DMS114 treated with DMSO at 0.1 percent for 48 hours (cell line): ENCODE data around the gene PLCD3.
A peak's percentile ranks its signal among the peaks of the same experiment; 100 is the strongest.

Source experiments
- DNase-seq: peaks from one replicate; lab custom pipeline; 2025; ENCODE audit not compliant: unreplicated experiment; lab: John Stamatoyannopoulos, UW

Gene PLCD3

DNA sequence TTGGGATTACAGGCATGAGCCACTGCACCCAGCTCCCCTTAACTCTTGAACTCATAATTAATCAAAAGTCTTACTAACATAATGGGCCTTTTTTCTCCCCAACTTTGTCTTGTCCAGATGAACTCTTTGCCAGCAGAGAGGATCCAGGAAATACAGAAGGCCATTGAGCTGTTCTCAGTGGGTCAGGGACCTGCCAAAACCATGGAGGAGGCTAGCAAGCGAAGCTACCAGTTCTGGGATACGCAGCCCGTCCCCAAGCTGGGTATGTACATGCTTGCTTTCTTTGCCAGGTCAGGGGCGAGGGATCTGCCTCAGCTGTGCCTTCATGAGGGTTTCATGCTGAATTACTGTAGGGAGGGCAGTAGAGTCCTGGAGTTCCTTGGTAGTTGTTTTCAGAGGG, 45.9 kb downstream of the PLCD3 start:
- DNase-seq: no peak

DNA sequence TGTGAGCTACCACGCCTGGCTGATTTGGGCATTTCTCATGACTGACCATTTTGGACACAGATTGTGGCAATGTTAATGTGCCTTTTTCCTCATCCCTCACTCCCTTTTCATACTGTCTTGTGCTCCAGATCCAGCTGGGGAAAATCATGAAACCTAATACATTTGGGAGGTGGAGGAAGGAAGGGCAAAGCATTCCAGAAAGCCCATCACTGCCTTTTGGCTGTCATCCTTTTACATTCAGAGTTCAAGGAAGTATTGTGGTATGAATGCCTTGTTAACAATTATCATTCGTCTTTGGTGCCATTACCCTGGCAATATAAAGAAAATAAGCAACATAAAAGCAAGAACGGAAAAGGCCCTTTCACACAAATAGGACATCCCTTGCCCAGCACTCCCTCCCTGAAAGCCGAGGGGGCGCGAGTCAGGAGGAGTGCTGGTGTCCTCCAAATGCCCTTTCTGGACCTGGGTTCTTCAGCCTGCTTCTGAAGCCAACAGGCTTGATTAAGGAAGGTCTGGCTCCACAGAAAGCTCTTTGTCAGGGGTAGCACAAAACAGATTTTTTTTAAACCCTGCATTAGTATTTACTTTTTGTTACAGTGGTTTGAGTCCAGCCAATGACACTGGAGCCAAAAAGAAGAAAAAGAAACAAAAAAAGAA, 51.1 kb downstream of the PLCD3 start:
- DNase-seq: no peak

DNA sequence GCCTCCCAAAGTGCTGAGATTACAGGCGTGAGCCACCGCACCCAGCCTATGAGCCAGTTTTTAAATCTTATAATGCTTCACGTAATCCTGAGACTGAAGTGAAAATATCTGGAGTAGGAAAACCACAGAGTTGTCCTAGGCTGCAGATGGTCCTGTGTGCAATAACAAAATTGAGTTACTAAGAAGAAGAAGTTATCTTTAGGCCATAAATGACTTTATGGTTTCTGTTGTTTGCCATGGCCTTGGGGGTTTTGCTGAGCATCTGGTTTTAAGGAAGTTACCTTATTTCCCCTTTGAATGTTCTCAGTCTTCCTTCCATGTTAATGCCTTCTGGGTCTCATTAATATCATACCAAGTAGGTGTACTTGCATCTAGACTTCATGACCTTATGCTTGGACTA, 54.7 kb downstream of the PLCD3 start:
- no peak for DNase-seq

DNA sequence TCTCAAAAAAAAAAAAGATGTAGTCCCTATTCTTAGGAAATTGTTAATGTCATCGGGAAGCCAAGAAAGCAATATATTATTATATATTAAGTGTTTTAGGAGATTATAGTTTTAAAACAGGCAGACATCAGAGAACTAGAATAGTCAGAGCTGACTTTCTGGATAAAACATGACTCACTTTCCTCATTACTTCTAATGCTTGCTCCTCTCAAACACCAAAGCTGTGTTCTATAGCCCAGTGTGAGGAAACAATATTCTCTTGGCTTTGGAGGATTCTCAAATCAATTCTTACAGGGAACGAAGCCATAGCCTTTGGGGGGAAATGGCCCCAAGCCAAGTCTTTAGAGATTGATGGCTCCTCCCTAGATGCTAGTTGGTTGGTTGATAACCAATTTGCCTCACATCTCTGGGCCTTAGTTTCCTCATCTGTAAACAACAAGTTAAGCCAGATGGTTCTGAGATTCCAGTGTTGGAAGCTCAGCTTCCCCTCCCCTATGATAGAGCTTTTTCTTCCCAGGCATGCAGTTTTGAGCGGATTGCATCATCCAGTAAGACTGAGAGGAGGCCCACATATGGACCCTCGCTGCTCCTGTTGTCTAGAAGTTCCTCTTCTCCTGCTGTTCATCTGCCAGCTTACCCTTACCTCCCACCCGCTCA, 58.8 kb downstream of the PLCD3 start:
- no peak for DNase-seq

DNA sequence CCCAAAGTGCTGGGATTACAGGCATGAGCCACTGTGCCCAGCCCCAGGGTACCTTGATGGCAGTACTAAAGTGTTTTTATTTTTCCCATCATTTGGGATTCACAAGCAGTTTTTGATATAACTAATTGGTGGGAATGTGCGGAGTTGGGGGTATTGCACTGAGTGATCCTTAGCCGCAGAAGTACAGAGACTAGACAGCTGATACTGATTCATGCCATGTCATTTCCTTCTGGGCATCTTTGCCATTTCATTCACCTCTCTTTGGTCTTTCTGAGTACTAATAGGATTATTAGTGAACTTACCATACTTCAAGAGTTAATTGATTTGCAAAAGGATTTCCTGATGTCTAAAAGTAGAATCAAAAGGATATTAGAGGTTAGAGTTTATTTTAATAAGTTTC, 61.5 kb downstream of the PLCD3 start:
- no peak for DNase-seq

DNA sequence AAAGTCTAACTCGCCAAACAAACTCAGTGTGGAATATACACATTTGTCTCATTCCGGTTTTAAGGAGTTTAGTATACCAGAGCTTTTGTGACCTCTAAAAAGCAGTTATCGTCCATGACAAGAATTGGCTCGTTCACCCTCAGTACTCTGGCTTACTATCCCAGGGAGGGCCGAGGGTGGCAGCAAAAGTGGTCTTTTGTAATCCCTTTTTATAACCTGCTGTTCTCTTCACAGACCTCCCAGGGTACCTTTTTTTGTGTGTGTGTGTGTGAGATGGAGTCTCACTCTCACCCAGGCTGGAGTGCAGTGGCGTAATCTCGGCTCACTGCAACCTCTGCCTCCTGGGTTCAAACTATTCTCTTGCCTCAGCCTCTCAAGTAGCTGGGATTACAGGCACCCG, 62.3 kb downstream of the PLCD3 start:
- no peak for DNase-seq

DNA sequence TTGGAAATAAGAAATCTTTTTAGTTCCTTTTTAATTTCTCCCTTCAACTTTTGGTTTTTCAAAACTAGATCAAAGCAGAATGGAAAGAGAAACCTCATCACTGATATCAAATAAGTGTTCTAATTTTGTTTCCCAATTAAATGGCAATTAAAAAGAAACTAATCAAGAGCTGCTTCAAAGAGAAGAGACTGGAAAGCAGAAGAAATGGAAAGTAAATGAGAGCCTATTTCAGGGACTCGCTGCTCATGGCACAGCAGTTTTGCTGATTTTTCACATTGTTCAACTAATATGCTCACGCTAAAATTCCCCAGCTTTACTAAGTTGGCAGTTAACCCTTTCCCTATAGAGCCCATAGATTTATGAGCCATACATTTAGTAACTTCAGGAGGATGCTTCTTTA, 64.7 kb downstream of the PLCD3 start:
- DNase-seq: no peak

DNA sequence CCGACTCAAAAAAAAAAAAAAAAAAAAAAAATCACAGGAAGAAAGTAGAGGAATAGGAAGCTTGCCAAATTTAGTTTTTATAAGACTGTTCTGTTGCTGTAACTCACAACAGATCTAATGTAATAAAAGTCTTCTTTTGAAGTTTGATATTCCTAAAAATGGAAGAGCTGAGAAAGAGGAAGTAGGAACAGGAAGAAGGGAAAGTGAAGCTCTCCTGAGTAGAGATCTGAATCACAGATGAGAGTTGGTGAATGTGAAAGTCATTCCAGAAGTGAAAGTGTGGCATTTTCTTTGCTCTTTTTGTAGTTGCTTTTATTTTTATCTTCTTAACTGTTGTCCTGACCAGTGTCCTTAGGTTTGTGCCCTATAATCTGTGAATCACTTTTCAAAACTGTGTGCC, 69.1 kb downstream of the PLCD3 start:
- no peak for DNase-seq

DNA sequence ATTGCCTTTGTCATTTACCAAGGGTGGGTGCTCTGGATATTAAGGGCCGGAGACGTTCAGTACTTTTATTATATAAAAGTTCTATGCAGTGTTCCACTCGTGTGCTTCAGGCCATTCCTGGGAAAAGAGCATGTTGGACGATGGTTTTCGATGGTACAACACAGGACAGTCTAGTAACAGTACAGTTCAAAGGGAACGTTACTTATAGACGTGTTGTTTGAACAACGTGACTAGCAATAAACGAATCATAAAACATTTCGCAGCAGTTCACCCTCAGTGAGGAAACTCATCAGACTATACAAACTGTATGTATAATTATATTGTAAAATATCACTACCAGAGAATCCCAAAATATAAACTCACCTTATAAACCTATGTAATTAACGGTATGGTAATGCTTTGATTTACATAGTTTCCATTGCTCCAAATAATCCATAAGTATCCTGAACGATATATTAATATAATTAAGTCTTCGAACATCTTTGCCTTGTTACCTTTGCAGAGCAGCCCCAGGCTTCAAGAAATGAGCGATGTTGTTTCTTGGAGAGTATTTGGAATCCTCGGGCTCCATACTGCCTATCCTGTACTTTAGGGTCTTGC, 70.6 kb downstream of the PLCD3 start:
- no peak for DNase-seq

DNA sequence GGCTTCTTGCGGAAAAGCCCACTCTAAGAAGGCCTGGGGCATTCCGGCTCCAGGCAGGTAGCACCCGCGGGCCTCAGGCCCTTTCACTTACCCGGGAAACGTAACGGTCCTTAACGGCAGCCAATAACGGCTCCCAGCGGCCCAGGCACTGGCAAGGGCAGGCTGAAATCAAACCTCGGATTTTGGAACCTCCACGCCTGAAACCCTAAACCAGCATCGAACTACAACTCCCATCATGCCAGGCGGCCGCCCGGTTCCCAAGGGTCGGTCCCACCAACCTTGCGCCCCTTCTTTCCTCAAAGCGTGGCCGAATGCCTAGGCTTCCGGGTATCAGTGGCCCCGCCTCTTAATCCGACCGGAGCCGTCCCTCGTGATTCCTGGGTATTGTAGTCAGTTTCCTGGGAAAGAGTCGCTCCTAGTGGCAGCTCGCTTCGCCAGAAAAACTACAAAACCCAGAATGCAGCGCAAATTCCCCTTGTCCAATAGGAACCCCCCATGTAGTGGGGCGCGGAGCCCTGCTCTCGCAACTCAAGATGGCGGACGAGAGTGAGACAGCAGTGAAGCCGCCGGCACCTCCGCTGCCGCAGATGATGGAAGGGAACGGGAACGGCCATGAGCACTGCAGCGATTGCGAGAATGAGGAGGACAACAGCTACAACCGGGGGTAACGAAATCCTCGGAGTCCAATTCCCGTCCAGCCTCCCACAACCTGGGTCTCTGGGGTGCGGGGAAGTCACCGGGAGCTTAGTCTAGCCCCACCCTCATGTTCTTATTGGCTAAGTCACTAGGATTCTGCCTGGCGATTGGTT, 71.3 kb downstream of the PLCD3 start, which contains the start of gene NMT1:
TSS of gene NMT1 (plus strand) at position 521 of the 809 bp plus-strand sequence. CDS start at position 534, 13 bp downstream.
- peak; percentile 99 for DNase-seq

DNA sequence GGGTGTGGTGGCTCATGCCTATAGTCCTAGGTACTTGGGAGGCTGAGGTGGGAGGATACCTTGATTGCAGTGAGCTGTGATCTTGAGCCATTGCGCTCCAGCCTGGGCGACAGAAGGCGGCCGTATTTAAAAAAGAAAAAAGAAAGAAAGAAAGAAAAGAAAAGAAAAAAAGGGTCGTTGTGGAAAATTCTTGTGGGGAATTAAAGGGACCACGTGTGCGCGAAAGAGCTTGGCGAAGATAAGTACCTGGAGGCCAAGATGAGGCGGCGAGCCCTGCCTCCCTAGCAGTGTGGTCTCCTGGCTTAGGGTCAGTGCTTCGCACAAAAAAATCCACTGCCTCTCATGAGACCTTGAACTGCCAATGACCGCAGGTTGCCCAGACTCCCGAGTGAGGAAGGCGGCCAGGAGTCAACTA, 71.9 kb downstream of the PLCD3 start:
- DNase-seq: no peak
